ENCODE measurements around the gene TGFB1. TPM values are rescaled to one million over a fixed set of nuclear protein-coding genes. Genes with fewer than 3 reads are reported as not detected.
"Not testable (repeated sequence)": the region's sequence is repeated elsewhere in the genome, so short reads cannot be mapped to it uniquely, and the experiment has no call there.

Gene TGFB1
- total RNA-seq, 1 donor from 2014 or later, result 13.1 TPM

DNA sequence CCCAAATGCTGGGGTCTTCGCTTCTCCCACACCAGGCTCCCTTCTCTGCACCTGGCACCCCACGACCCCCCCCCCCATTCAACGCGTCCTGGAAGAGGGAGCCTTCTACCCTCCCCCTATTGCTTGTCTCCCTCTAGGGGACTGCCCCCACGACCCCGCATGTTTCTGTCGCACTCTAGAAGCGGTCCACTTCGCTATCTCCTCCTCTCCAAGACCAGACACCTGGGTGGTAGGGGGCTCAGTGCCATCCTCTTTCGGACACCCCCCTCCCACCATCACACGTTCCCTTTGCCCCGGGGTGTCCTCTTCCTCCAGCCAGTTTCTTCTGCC, 1.5 kb downstream of the TGFB1 start:
- DNase-seq, result no peak
- intact Hi-C loops (cut with DNase I), result loop anchor here (5.0 kb wide), 1 partner anchor 40 kb away; the partner anchor contains the start of gene CCDC97
- no peak for ATAC-seq (ENCODE audit: poor library complexity)

- peak; percentile 84 for DNase-seq
- peak; percentile 64 for ATAC-seq (ENCODE audit: poor library complexity)
- intact Hi-C loops (cut with DNase I), result loop anchor here (5.0 kb wide), 1 partner anchor 39 kb away; the partner anchor contains the start of gene CCDC97
These were observed 2.1 kb downstream of the TGFB1 start for GRCh38 chr19:41351339-41352245.

- ATAC-seq (ENCODE audit: poor library complexity) (no peak), DNase-seq (no peak)
- intact Hi-C loops (cut with DNase I), result loop anchor here (5.0 kb wide), 1 partner anchor 39 kb away; the partner anchor contains the start of gene CCDC97
These were observed 2.9 kb downstream of the TGFB1 start for GRCh38 chr19:41350735-41351338.

DNA sequence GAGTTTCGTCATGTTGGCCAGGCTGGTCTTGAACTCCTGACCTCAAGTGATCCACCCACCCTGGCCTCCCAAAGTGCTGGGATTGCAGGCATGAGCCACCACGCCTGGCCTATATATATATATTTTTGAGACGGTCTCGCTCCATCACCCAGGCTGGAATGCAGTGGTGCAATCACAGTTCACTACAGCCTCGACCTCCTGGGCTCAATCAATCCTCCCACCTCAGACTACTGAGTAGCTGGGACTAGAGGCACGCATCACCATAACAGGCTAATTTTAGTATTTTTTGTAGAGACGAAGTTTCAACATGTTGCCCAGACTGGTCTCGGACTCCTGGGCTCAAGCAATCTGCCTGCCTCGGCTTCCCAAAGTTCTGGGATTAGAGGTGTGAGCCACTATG, 6.8 kb downstream of the TGFB1 start:
- DNase-seq; intact Hi-C loops (cut with DNase I); ATAC-seq (ENCODE audit: poor library complexity): not testable (repeated sequence)

DNA sequence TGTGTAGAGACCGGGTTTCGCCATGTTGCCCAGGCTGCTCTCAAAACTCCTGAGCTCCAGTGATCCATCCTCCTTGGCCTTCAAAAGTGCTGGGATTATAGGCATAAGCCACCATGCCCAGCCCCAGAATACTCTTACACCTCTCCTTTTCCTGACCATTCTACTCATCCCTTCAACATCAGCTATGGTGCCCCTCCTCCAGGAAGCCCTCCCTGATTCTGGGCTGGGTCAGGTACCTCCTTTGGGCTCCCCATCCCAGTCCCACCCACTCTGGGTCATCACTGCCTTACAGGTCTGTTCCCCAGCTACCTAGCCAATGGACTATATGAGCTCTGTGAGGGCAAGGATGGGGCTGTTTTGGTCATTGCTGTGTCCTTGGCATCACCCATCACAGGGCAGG, 9.6 kb downstream of the TGFB1 start:
- DNase-seq, result no peak

GRCh38 chr19:41341669-41342490, 11.8 kb downstream of the TGFB1 start:
- peak; percentile 31 for DNase-seq
- intact Hi-C loops (cut with DNase I), result no loop called here
- ATAC-seq (ENCODE audit: poor library complexity), result peak; percentile 51

More for the DNA sequence above, 9.6 kb downstream of the TGFB1 start:
- intact Hi-C loops (cut with DNase I), result no loop called here
- no peak for ATAC-seq (ENCODE audit: poor library complexity)

- intact Hi-C loops (cut with DNase I), result no loop called here
- DNase-seq, result no peak
- no peak for ATAC-seq (ENCODE audit: poor library complexity)
These were observed 13.8 kb downstream of the TGFB1 start for GRCh38 chr19:41339936-41340335.

- no peak for DNase-seq
- ATAC-seq (ENCODE audit: poor library complexity), result no peak
- intact Hi-C loops (cut with DNase I), result no loop called here
These were observed 18.3 kb downstream of the TGFB1 start for GRCh38 chr19:41335467-41335866.

DNA sequence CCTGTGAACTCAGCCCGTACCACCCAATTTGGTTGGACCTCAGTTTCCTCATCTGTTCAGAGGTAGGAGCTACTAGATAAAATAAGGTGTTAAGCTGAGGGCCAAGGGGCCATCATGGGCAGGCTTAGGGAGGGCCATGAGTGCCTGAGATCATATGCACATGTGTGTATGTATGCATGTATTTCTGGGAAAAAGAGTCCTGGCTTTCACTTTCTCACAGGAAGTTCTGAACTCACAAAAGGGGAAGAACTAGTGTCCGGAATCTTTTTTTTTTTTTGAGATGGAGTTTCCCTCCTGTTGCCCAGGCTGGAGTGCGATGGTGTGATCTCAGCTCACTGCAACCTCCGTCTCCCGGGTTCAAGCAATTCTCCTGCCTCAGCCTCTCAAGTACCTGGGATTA, 18.9 kb downstream of the TGFB1 start:
- DNase-seq (no peak), ATAC-seq (ENCODE audit: poor library complexity) (peak; percentile 52)
- intact Hi-C loops (cut with DNase I), result no loop called here

DNA sequence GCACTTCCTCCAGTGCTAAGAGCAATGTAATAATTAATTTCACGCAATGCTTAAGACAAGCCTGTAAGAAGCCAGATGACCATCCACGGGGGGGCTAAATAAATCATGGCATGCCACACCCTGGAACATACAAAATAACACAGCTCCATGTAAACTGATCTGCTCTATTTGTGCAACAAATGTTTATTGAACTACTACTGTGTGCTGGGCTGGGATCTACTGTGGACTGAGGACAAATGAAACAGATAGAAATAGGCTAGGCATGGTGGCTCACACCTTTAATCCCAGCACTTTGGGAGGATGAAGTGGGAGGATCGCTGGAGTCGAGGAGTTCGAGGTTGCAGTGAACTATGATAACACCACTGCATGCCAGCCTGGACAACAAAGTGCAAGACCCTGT, 21.3 kb downstream of the TGFB1 start:
- ATAC-seq (ENCODE audit: poor library complexity) (no peak), DNase-seq (no peak)
- intact Hi-C loops (cut with DNase I), result no loop called here

DNA sequence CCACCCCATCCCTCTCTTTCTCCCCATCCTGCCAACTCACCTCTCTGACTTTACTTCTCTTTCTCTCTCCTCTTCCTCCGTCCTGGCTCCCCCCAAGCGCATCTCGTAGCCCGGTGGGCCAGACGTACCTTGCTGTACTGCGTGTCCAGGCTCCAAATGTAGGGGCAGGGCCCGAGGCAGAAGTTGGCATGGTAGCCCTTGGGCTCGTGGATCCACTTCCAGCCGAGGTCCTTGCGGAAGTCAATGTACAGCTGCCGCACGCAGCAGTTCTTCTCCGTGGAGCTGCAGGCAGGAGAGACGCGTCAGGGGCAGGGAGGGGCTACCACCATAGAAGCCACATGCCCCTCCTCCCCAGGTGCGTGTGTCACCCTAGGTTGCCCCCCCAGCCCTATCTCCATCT, 21.7 kb downstream of the TGFB1 start:
- intact Hi-C loops (cut with DNase I), result no loop called here
- DNase-seq, result no peak

GRCh38 chr19:41330946-41331678, 22.6 kb downstream of the TGFB1 start:
- ATAC-seq (ENCODE audit: poor library complexity) (no peak), DNase-seq (no peak)
- intact Hi-C loops (cut with DNase I), result no loop called here

More for the DNA sequence above, 21.7 kb downstream of the TGFB1 start:
- ATAC-seq (ENCODE audit: poor library complexity), result no peak

DNA sequence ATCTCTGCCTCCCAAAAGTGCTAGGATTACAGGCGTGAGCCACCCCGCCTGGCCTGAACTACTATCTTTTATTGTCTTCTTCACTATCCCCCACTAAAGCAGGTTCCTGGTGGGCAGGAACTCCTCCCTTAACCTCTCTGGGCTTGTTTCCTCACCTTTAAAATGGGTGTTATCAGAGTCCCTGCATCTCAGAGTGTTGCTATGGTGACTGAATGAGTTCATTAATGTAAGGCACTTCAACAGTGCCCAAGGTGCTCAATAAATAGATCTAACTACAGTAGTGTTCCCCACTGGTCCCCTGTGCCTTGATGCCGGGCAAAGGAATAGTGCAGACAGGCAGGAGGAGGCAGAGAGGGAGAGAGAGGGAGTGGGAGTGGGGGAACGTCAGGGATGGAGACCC, 23.2 kb downstream of the TGFB1 start:
- ATAC-seq (ENCODE audit: poor library complexity) (no peak), DNase-seq (no peak)
- intact Hi-C loops (cut with DNase I), result no loop called here

GRCh38 chr19:41328842-41329225, 24.9 kb downstream of the TGFB1 start:
- intact Hi-C loops (cut with DNase I), result no loop called here
- ATAC-seq (ENCODE audit: poor library complexity) (no peak), DNase-seq (no peak)

DNA sequence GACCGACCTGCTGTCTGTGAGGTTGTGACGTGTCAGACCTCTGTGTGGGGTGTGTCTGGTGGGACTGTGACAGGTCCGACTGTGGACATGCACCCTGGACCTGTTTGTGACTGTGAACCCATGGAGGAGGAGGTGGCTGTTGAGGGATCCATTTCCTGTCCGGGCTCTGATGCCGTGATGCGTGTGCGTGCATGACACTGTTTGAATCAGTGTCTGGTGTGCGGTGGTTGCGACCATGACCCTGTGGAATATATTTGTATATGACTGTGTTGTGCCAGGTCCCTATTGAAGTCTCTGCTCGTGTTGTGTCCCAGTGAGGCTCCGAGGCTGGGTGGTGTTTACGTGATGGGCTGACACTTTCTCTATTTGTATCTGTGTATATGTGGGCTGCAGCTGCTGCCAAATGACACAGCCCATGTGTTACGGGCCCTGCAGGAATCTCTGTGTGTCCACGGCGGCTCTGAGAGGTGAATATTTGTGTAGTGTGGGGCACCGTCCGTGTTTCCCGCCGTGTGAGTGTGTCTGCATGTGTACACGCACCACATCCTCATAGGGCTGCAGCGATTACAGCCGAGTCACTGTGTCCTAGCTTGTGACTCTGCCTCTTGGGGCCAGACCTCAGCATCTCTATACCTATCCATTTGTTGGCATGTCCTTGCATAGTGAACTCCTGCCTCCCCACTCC, 25.4 kb downstream of the TGFB1 start:
- no peak for ATAC-seq (ENCODE audit: poor library complexity)
- intact Hi-C loops (cut with DNase I), result no loop called here
- no peak for DNase-seq

- ATAC-seq (ENCODE audit: poor library complexity), result peak; percentile 40
- peak; percentile 86 for DNase-seq
- intact Hi-C loops (cut with DNase I), result no loop called here
These were observed 26.1 kb downstream of the TGFB1 start for GRCh38 chr19:41327576-41328156.

DNA sequence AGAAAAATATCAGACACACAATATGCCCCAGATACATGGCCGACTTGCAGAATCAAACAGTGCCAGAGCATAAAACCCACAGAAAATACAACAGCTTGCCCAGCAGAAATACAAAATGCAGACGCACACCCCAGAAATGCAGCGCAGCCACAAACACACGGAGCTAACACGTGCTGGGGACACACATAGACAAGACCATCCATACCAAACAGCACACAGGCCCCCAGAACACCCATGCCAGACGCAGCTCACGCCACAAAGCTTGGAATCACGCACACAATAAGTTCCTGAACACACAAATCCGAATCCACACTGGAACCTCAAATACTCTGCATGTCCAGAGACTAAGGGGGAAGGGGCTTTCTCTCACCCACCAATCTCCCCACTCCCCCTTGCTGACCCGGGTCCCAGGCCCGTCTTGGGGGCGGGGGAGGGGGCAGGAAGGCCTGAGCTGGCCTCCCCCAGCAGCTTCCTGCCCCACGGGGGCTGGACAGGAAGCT, 26.6 kb downstream of the TGFB1 start:
- intact Hi-C loops (cut with DNase I), result no loop called here
- DNase-seq (no peak), ATAC-seq (ENCODE audit: poor library complexity) (no peak)

Measured in Right ventricle myocardium superior (tissue), 1 donor.